ENCODE results near the gene PHF10.

DNA sequence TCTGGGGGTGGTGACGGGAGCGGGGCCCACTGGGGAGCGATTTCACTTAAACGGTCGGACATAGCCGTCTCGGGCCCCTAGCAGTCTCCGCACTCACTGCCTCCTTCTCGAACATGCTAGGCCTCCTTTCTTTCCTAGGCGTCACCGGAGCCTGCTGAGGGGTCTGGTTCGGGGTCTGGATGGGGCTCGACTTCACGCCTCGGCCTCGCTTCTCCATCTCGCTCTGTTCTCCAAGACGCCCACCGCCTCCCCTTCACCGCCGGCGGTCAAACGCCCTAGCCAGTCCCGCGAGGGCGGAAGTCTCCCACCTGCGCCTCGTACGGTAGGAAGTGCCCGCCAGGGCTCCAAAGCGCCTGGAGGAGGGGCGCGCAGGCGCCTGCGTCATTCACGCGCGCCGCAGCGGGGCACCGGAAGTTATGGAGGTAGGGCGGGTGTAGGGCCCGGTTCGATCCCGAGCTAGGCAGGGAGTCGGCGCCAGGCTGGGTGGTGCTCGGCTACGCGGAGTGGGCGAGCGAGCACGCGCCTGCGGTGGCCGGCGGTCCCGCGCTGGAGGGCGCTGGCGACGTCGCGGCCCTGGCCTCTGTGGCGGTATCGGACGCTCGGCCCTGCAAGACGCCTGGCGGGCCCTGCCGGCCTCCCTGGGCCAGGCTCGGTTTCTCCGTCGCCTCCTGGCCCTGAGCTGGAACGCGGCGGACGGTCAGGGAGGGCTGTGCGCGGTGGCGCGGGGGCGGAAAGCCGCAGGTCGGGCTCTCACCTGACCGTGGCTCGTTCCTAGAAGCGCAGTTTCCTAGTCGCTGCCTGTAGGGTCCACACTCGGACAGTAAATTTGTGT lies 27.2 kb upstream of the PHF10 start, which contains the start of the genes DYNLT2 and ERMARD:
- no peak for TF ChIP-seq EZH2 (optimal IDR thresholded peaks at IDR 0.05; ENCODE audit: low read depth, low read length)
- TF ChIP-seq, protein P1, sequence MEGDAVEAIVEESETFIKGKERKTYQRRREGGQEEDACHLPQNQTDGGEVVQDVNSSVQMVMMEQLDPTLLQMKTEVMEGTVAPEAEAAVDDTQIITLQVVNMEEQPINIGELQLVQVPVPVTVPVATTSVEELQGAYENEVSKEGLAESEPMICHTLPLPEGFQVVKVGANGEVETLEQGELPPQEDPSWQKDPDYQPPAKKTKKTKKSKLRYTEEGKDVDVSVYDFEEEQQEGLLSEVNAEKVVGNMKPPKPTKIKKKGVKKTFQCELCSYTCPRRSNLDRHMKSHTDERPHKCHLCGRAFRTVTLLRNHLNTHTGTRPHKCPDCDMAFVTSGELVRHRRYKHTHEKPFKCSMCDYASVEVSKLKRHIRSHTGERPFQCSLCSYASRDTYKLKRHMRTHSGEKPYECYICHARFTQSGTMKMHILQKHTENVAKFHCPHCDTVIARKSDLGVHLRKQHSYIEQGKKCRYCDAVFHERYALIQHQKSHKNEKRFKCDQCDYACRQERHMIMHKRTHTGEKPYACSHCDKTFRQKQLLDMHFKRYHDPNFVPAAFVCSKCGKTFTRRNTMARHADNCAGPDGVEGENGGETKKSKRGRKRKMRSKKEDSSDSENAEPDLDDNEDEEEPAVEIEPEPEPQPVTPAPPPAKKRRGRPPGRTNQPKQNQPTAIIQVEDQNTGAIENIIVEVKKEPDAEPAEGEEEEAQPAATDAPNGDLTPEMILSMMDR (IDR thresholded peaks at IDR 0.05; ENCODE audit: low read length): no peak
